ENCODE measurements around the gene KREMEN2. TPM values are rescaled to one million over a fixed set of nuclear protein-coding genes. Genes with fewer than 3 reads are reported as not detected.

KREMEN2 gene
- total and polyA plus RNA-seq, 9 of the 15 experiments (the other 6 are each of a cell fraction or from before 2014, with no cell fraction given): 0.04 to 7.7 (median 1.5) TPM; not detected in 1

DNA sequence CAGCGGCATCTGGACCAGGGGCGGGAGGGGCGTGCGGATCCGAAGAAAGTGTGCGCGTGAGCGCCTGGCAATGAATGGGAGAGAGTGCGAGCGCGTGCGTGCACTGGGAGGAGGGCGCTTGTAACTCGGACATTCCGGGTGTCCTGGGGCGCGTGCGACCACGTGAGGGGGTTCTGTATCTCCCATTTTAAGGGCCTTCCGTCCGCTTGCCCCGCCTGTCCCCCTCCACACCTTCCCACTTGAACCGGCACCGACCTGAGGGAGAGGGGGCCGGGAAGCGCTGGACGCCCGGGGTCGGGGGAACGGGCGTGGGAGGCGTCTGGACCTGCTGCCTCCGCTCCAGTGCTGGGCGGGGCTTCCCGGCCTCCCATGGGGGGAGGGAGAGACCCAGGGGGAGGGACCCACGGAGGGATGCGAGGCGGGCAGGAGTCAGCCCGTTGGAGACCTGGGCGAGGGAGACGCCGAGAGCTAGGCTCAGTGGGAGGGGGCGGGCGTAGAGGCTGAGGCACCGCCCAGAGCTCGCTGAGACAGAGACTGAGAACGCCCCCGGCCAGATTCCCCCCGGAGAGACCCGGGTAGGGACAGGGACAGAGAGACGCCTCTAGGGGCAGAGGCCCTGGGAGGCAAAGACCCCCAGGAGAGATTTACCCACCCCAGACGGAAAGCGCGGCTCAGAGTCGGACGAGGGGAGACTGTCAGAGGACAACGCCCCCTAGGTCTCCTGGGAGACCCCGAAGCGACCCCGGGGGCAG lies at the start of gene KREMEN2 (continued):
- TF ChIP-seq ZNF609 (CRISPR knock-in tag; IDR thresholded peaks at IDR 0.05; ENCODE audit: borderline replicate concordance) (no peak), CBFA2T3 (IDR thresholded peaks at IDR 0.05) (no peak), ESRRA (IDR thresholded peaks at IDR 0.05; ENCODE audit: borderline replicate concordance, low read depth) (no peak), KAT2B (IDR thresholded peaks at IDR 0.05; ENCODE audit: low read depth, low read length) (no peak), ZNF551 (CRISPR knock-in tag; IDR thresholded peaks at IDR 0.05) (no peak), SMARCA4 (IDR thresholded peaks at IDR 0.05) (0 out of 2 replicates have a peak, but pooled peaks have one; percentile 26), PCBP1 (IDR thresholded peaks at IDR 0.05; ENCODE audit: low read depth, low read length, poor library complexity, severe bottlenecking) (peak; percentile 67), KLF10 (CRISPR knock-in tag; IDR thresholded peaks at IDR 0.05) (no peak), LEF1 (IDR thresholded peaks at IDR 0.05) (0 out of 2 replicates have a peak, but pooled peaks have one; percentile 28), ZNF561 (CRISPR knock-in tag; conservative IDR thresholded peaks at IDR 0.05) (no peak), RBFOX2 (IDR thresholded peaks at IDR 0.05; ENCODE audit: low read depth, low read length) (peak; percentile 66), MAFG (tag; conservative IDR thresholded peaks at IDR 0.05) (no peak), L3MBTL2 (IDR thresholded peaks at IDR 0.05) (peak; percentile 82), HDGF (IDR thresholded peaks at IDR 0.05) (no peak), ZFX (CRISPR knock-in tag; IDR thresholded peaks at IDR 0.05) (no peak), CTCF (IDR thresholded peaks at IDR 0.05 in 2 of 3, conservative IDR thresholded peaks at IDR 0.05 in 1 of 3; ENCODE audit: insufficient read depth in 2 of 3, low read depth in 1 of 3, low read length in 3 of 3) (peak in 2 of 3 experiments; percentile 6 to 37; a peak in 3 of 6 replicates), ATF1 (CRISPR knock-in tag; IDR thresholded peaks at IDR 0.05) (no peak), ATF1 (tag; IDR thresholded peaks at IDR 0.05) (no peak; the same call in 1 of the 2 replicates)
- TF ChIP-seq, protein P1, sequence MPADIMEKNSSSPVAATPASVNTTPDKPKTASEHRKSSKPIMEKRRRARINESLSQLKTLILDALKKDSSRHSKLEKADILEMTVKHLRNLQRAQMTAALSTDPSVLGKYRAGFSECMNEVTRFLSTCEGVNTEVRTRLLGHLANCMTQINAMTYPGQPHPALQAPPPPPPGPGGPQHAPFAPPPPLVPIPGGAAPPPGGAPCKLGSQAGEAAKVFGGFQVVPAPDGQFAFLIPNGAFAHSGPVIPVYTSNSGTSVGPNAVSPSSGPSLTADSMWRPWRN (IDR thresholded peaks at IDR 0.05; ENCODE audit: low read depth): peak; percentile 89
- TF ChIP-seq, protein P2, sequence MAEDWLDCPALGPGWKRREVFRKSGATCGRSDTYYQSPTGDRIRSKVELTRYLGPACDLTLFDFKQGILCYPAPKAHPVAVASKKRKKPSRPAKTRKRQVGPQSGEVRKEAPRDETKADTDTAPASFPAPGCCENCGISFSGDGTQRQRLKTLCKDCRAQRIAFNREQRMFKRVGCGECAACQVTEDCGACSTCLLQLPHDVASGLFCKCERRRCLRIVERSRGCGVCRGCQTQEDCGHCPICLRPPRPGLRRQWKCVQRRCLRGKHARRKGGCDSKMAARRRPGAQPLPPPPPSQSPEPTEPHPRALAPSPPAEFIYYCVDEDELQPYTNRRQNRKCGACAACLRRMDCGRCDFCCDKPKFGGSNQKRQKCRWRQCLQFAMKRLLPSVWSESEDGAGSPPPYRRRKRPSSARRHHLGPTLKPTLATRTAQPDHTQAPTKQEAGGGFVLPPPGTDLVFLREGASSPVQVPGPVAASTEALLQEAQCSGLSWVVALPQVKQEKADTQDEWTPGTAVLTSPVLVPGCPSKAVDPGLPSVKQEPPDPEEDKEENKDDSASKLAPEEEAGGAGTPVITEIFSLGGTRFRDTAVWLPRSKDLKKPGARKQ (CRISPR knock-in tag; IDR thresholded peaks at IDR 0.05): no peak

Measured in K562 (cell line).